Measurements from ENCODE around the gene CLPTM1L. TPM values are rescaled to one million over a fixed set of nuclear protein-coding genes. Genes with fewer than 3 reads are reported as not detected.

Gene CLPTM1L
- total RNA-seq, 1 experiment from 2014 or later: 146 TPM

DNA sequence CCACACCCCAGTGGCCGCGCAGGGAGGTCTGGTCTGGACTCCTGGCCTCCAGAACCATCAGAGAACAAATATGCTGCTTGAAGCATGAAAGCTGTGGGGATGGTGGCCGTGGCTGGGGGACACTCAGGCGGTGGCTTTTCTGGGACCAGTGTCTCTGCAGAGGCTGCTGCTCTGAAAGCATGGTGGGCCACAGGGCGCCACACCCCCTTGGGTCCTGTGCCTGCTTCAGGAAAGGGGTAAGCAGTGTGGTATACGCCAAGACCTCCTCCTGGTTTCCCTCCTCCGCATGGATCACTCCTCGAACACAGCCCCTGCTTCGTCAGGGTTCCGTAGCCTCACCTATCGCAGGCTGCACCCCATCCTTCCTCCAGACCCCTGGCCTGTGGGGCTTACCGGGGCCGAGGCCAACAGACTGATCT, 30.3 kb downstream of the CLPTM1L start:
- Histone ChIP-seq H3K4me3 (ENCODE audit: low read depth, low read length, poor library complexity, severe bottlenecking) (no peak overlapping the region), H3K27me3 (replicated peaks; ENCODE audit: insufficient read depth, low read depth, low read length, poor library complexity) (no peaks in the 10 kb centered on the region), H3K27ac (ENCODE audit: low read depth, low read length, poor library complexity, severe bottlenecking) (no peak overlapping the region), H3K36me3 (ENCODE audit: insufficient read depth, low read length, poor library complexity, severe bottlenecking) (peaks cover 13% of the 10 kb centered on the region), H3K4me1 (ENCODE audit: insufficient read depth, low read length, poor library complexity, severe bottlenecking) (no peaks in the 10 kb centered on the region), H3K9me3 (ENCODE audit: low read depth, low read length, poor library complexity, severe bottlenecking) (no peaks in the 10 kb centered on the region)
- intact Hi-C loops (cut with micrococcal nuclease; ENCODE audit: unreplicated experiment): no loop called here
- BruUV-seq (replicated peaks): no TSS peak
- DNase-seq (ENCODE audit: low spot score): no peak
- ChIA-PET CTCF (no interaction called here), POLR2A (ENCODE audit: low non-redundant PET) (no interaction called here)
- no peak for TF ChIP-seq EZH2 (IDR thresholded peaks at IDR 0.05; ENCODE audit: borderline replicate concordance, low read depth, low read length, poor library complexity, severe bottlenecking)
- TF ChIP-seq CTCF (conservative IDR thresholded peaks at IDR 0.05; ENCODE audit: low read depth, low read length): no peak

GRCh38 chr5:1312993-1313833, 31.7 kb downstream of the CLPTM1L start:
- H3K27ac ChIP-seq (ENCODE audit: low read depth, low read length, poor library complexity, severe bottlenecking): no peak overlapping the region
- no TSS peak for BruUV-seq (replicated peaks)
- H3K36me3 ChIP-seq (ENCODE audit: insufficient read depth, low read length, poor library complexity, severe bottlenecking): peaks cover 4% of the 10 kb centered on the region
- no peaks in the 10 kb centered on the region for H3K4me1 ChIP-seq (ENCODE audit: insufficient read depth, low read length, poor library complexity, severe bottlenecking)
- POLR2A ChIA-PET (ENCODE audit: low non-redundant PET): no interaction called here
- intact Hi-C loops (cut with micrococcal nuclease; ENCODE audit: unreplicated experiment): no loop called here
- no peaks in the 10 kb centered on the region for H3K27me3 ChIP-seq (replicated peaks; ENCODE audit: insufficient read depth, low read depth, low read length, poor library complexity)
- no peaks in the 10 kb centered on the region for H3K9me3 ChIP-seq (ENCODE audit: low read depth, low read length, poor library complexity, severe bottlenecking)
- DNase-seq (ENCODE audit: low spot score): no peak
- CTCF ChIA-PET: no interaction called here
- TF ChIP-seq EZH2 (IDR thresholded peaks at IDR 0.05; ENCODE audit: borderline replicate concordance, low read depth, low read length, poor library complexity, severe bottlenecking) (no peak), CTCF (conservative IDR thresholded peaks at IDR 0.05; ENCODE audit: low read depth, low read length) (no peak)
- no peak overlapping the region for H3K4me3 ChIP-seq (ENCODE audit: low read depth, low read length, poor library complexity, severe bottlenecking)

DNA sequence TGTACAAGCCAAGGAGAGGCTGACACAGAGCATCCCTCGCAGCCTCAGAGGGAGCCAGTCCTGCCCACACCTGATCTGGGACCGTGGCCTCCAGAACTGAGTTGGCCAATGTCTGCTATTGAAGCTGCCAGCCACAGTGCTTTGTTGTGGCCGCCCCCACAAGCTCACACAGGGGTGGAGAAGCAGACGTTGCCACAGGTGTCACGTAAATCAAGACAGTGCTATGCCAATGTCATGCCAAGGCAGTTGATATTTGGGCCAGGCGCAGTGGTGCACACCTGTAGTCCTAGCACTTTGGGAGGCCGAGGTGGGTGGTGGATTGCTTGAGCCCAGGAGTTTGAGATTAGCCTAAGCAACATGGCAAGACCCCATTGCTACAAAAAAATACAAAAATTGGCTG, 32.7 kb downstream of the CLPTM1L start:
- Histone ChIP-seq H3K9me3 (ENCODE audit: low read depth, low read length, poor library complexity, severe bottlenecking) (no peaks in the 10 kb centered on the region), H3K4me1 (ENCODE audit: insufficient read depth, low read length, poor library complexity, severe bottlenecking) (no peaks in the 10 kb centered on the region), H3K27ac (ENCODE audit: low read depth, low read length, poor library complexity, severe bottlenecking) (no peak overlapping the region), H3K4me3 (ENCODE audit: low read depth, low read length, poor library complexity, severe bottlenecking) (no peak overlapping the region), H3K36me3 (ENCODE audit: insufficient read depth, low read length, poor library complexity, severe bottlenecking) (no peaks in the 10 kb centered on the region), H3K27me3 (replicated peaks; ENCODE audit: insufficient read depth, low read depth, low read length, poor library complexity) (no peaks in the 10 kb centered on the region)
- TF ChIP-seq CTCF (conservative IDR thresholded peaks at IDR 0.05; ENCODE audit: low read depth, low read length) (no peak), EZH2 (IDR thresholded peaks at IDR 0.05; ENCODE audit: borderline replicate concordance, low read depth, low read length, poor library complexity, severe bottlenecking) (no peak)
- CTCF ChIA-PET: no interaction called here
- intact Hi-C loops (cut with micrococcal nuclease; ENCODE audit: unreplicated experiment): no loop called here
- POLR2A ChIA-PET (ENCODE audit: low non-redundant PET): no interaction called here
- DNase-seq (ENCODE audit: low spot score): no peak
- no TSS peak for BruUV-seq (replicated peaks)

All from A673 (cell line).